ENCODE data around the gene JADE3.

Gene JADE3

GRCh38 chrX:47026198-47026597, 114.0 kb downstream of the JADE3 start:
- no peak for DNase-seq (ENCODE audit: low spot score)

GRCh38 chrX:47030339-47030738, 118.1 kb downstream of the JADE3 start:
- DNase-seq (ENCODE audit: low spot score): peak; percentile 49

- no peak for DNase-seq (ENCODE audit: low spot score)
These were observed 135.8 kb downstream of the JADE3 start for GRCh38 chrX:47047989-47048388.

GRCh38 chrX:47059142-47059874, 147.1 kb downstream of the JADE3 start:
- no peak for DNase-seq (ENCODE audit: low spot score)

- DNase-seq (ENCODE audit: low spot score): no peak
These were observed 148.5 kb downstream of the JADE3 start for GRCh38 chrX:47060708-47061107.

GRCh38 chrX:47061238-47061919, 149.2 kb downstream of the JADE3 start:
- DNase-seq (ENCODE audit: low spot score): no peak

GRCh38 chrX:47063179-47063578, 151.0 kb downstream of the JADE3 start:
- DNase-seq (ENCODE audit: low spot score): no peak

- no peak for DNase-seq (ENCODE audit: low spot score)
These were observed 156.0 kb downstream of the JADE3 start for GRCh38 chrX:47068214-47068613.

- no peak for DNase-seq (ENCODE audit: low spot score)
These were observed 156.5 kb downstream of the JADE3 start for GRCh38 chrX:47068720-47069119.

- DNase-seq (ENCODE audit: low spot score): no peak
These were observed 166.2 kb downstream of the JADE3 start, which contains the start of gene RGN for GRCh38 chrX:47078129-47079043. TSS of gene RGN (plus strand) at chrX:47078443. CDS start at chrX:47081145, 2,702 bp downstream.

GRCh38 chrX:47080215-47080914, 168.1 kb downstream of the JADE3 start:
- DNase-seq (ENCODE audit: low spot score): no peak

GRCh38 chrX:47080915-47081236, 168.7 kb downstream of the JADE3 start:
- no peak for DNase-seq (ENCODE audit: low spot score)

GRCh38 chrX:47091149-47091775, 179.0 kb downstream of the JADE3 start:
- no peak for DNase-seq (ENCODE audit: low spot score)

GRCh38 chrX:47093248-47093647, 181.0 kb downstream of the JADE3 start:
- DNase-seq (ENCODE audit: low spot score): peak; percentile 1

GRCh38 chrX:47093860-47094259, 181.6 kb downstream of the JADE3 start:
- DNase-seq (ENCODE audit: low spot score): no peak

- no peak for DNase-seq (ENCODE audit: low spot score)
These were observed 184.8 kb downstream of the JADE3 start for GRCh38 chrX:47097018-47097417.

- no peak for DNase-seq (ENCODE audit: low spot score)
These were observed 186.3 kb downstream of the JADE3 start for GRCh38 chrX:47098338-47099094.

- DNase-seq (ENCODE audit: low spot score): no peak
These were observed 189.0 kb downstream of the JADE3 start for GRCh38 chrX:47101206-47101605.

Measured in CD4-positive, alpha-beta T cell treated with Interleukin-2 at 100 ng/mL for 4 hours (primary cell).